ENCODE measurements around the gene ARPP21.

- TF ChIP-seq, protein P1, sequence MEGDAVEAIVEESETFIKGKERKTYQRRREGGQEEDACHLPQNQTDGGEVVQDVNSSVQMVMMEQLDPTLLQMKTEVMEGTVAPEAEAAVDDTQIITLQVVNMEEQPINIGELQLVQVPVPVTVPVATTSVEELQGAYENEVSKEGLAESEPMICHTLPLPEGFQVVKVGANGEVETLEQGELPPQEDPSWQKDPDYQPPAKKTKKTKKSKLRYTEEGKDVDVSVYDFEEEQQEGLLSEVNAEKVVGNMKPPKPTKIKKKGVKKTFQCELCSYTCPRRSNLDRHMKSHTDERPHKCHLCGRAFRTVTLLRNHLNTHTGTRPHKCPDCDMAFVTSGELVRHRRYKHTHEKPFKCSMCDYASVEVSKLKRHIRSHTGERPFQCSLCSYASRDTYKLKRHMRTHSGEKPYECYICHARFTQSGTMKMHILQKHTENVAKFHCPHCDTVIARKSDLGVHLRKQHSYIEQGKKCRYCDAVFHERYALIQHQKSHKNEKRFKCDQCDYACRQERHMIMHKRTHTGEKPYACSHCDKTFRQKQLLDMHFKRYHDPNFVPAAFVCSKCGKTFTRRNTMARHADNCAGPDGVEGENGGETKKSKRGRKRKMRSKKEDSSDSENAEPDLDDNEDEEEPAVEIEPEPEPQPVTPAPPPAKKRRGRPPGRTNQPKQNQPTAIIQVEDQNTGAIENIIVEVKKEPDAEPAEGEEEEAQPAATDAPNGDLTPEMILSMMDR (IDR thresholded peaks at IDR 0.05): no peak
- no peak for TF ChIP-seq EP300 (IDR thresholded peaks at IDR 0.05)
Observed at GRCh38 chr3:35721628-35722027, 82.3 kb downstream of the ARPP21 start.
